Ascending aorta (tissue), 2 donors: ENCODE data around the gene NCOA4. TPM values are rescaled to one million over a fixed set of nuclear protein-coding genes. Genes with fewer than 3 reads are reported as not detected.
"Not testable (repeated sequence)": the region's sequence is repeated elsewhere in the genome, so short reads cannot be mapped to it uniquely, and the experiment has no call there.

Experiments used
- DNase-seq, 2 donors: peaks; one replicate each; pipeline ENCODE4 v3.0.0-alpha.2; 2019; ENCODE audit warnings: low spot score in 2 of 2
- H3K27ac ChIP-seq, 2 donors: fragments of 200-600 bp; sonication (generic); one replicate each; pipeline ENCODE4 v1.5.1; 2016 to 2017; ENCODE audit warnings: mild to moderate bottlenecking in 1 of 2
- H3K27me3 ChIP-seq: fragments of 200-600 bp; sonication (generic); one replicate; pipeline ENCODE4 v1.5.1; 2017
- H3K36me3 ChIP-seq, 2 donors: fragments of 200-600 bp; sonication (generic); one replicate each; pipeline ENCODE4 v1.5.1; 2016
- H3K4me1 ChIP-seq, 2 donors: fragments of 200-600 bp; sonication (generic); one replicate each; pipeline ENCODE4 v1.5.1; 2016 to 2017; ENCODE audit warnings: mild to moderate bottlenecking in 1 of 2
- H3K4me3 ChIP-seq, 2 donors: fragments of 200-600 bp; sonication (generic); one replicate each; pipeline ENCODE4 v1.5.1; 2016 to 2017; ENCODE audit warnings: mild to moderate bottlenecking in 1 of 2
- H3K9me3 ChIP-seq, 2 donors: fragments of 200-600 bp; sonication (generic); one replicate each; pipeline ENCODE4 v1.5.1; 2016
- intact Hi-C: fragments of 100-400 bp; cut with DNase I; formaldehyde crosslinking; loops from one replicate; pipeline ENCODE4 v1.15.1; 2023
- total RNA-seq: library from RNA; depleted of rRNA; stranded (reverse); fragments of >200 nt; gene quantifications from one replicate; pipeline ENCODE4 v1.1.0, GENCODE V29; 2016
- TF ChIP-seq, protein P1 (sequence below), 3 experiments: fragments of 200-600 bp in 2 of 3; fragments of 450-650 bp in 1 of 3; sonication (generic) in 2 of 3; IDR thresholded peaks; one replicate each; pipeline ENCODE4 v1.5.1; 2016 to 2019; ENCODE audit warnings: antibody characterized with exemption in 3 of 3, mild to moderate bottlenecking in 1 of 3, moderate library complexity in 1 of 3

NCOA4 gene
- total RNA-seq, 1 donor from 2014 or later, result 53.9 TPM

DNA sequence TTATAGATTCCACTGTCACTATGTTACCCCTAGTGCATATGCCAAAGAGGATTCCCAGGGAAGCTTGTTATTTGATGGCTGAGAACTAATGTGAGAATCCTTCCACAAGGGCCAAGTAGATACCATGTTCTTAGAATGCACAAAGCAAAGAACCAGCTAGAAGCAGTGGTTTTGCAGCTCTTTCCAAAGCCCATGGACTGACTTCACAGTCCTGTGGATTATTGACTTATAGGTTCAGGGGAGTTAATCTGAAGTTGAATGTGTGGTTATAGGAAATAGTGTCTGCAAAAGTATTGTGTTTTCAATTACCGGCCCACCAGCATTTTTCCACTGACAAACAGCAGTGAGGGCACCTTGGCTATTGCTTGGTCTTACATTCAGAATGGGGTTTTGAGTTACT, 29.9 kb downstream of the NCOA4 start:
- H3K9me3 ChIP-seq, result no peaks in the 10 kb centered on the region
- H3K27me3 ChIP-seq, result no peaks in the 10 kb centered on the region

DNA sequence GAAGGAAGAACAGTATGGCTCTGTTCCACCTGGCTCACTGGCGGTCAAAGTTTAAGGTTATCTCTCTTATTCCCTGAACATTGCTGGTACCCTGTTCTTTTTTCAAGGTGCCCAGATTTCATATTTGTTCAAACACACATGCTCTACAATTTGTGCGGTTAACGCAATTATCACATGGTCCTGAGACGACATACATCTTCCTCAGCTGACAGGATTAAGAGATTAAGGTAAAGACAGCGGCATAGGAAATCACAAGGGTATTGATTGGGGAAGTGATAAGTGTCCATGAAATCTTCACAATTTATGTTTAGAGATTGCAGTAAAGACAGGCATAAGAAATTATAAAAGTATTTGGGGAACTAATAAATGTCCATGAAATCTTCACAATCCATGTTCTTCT, 30.5 kb downstream of the NCOA4 start:
- H3K4me3 ChIP-seq, H3K9me3 ChIP-seq, H3K27ac ChIP-seq, H3K4me1 ChIP-seq, H3K27me3 ChIP-seq, intact Hi-C loops, DNase-seq: not testable (repeated sequence)
- H3K36me3 ChIP-seq, result peaks cover 24 to 55% of the 10 kb centered on the region in 2 donors

More for the DNA sequence above, 29.9 kb downstream of the NCOA4 start:
- H3K36me3 ChIP-seq, result peaks cover 28 to 61% of the 10 kb centered on the region in 2 donors
- intact Hi-C loops, result no loop called here
- TF ChIP-seq, protein P1, sequence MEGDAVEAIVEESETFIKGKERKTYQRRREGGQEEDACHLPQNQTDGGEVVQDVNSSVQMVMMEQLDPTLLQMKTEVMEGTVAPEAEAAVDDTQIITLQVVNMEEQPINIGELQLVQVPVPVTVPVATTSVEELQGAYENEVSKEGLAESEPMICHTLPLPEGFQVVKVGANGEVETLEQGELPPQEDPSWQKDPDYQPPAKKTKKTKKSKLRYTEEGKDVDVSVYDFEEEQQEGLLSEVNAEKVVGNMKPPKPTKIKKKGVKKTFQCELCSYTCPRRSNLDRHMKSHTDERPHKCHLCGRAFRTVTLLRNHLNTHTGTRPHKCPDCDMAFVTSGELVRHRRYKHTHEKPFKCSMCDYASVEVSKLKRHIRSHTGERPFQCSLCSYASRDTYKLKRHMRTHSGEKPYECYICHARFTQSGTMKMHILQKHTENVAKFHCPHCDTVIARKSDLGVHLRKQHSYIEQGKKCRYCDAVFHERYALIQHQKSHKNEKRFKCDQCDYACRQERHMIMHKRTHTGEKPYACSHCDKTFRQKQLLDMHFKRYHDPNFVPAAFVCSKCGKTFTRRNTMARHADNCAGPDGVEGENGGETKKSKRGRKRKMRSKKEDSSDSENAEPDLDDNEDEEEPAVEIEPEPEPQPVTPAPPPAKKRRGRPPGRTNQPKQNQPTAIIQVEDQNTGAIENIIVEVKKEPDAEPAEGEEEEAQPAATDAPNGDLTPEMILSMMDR (IDR thresholded peaks at IDR 0.05), result no peak
- DNase-seq, result no peak
- no peak overlapping the region for H3K4me3 ChIP-seq
- H3K27ac ChIP-seq, result no peak overlapping the region
- no peaks in the 10 kb centered on the region for H3K4me1 ChIP-seq

GRCh38 chr10:45997994-45998763, 32.2 kb downstream of the NCOA4 start:
- Histone ChIP-seq H3K9me3 (no peaks in the 10 kb centered on the region), H3K36me3 (peaks cover 7 to 45% of the 10 kb centered on the region in 2 donors), H3K27ac (no peak overlapping the region), H3K27me3 (no peaks in the 10 kb centered on the region), H3K4me1 (no peaks in the 10 kb centered on the region), H3K4me3 (no peak overlapping the region)
- no peak for DNase-seq
- intact Hi-C loops, result no loop called here
- TF ChIP-seq, protein P1 (IDR thresholded peaks at IDR 0.05), result no peak

DNA sequence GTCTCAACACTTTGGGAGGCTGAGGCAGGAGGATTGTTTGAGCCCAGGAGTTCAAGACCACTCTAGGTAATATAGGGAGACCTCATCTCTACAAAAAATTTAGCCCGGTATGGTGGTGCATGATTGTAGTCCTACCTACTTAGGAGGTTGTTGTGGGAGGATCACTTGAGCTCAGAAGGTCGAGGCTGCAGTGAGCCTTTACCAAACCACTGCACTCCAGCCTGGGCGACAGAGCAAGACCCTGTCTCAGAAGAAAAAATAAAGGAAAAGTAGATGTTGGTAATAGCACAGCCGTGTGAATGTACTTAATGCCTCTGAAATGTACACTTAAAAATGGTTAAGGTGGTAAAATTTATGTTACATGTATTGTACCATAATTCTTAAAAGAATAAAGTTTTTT, 32.9 kb downstream of the NCOA4 start:
- no peak overlapping the region for H3K4me3 ChIP-seq
- no peak for DNase-seq
- intact Hi-C loops, result no loop called here
- no peaks in the 10 kb centered on the region for H3K27me3 ChIP-seq
- TF ChIP-seq, protein P1 (IDR thresholded peaks at IDR 0.05), result no peak
- peaks cover 3 to 39% of the 10 kb centered on the region in 2 donors for H3K36me3 ChIP-seq
- no peak overlapping the region for H3K27ac ChIP-seq
- no peaks in the 10 kb centered on the region for H3K4me1 ChIP-seq
- no peaks in the 10 kb centered on the region for H3K9me3 ChIP-seq

DNA sequence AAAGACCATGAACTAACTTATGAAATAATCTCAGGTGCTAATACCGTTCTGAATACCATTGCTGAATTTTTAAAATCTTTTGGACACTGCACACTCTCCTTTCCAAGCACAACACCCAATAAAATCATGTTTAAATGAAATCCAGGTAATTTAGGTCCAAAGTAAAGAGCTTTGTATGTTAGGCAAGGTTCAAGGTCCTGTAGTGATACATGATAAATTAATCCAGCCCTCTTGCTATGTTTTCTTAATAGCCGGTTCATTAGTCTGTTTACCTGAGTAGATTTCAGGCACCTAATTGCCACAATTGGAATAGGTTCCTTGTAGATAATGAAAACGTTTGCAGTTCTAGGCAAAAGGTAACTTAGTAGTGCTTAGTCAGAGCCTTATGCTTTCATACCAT, 44.8 kb downstream of the NCOA4 start:
- H3K27ac ChIP-seq, H3K4me3 ChIP-seq, DNase-seq, H3K4me1 ChIP-seq, H3K9me3 ChIP-seq, H3K27me3 ChIP-seq, intact Hi-C loops: not testable (repeated sequence)
- H3K36me3 ChIP-seq, result peaks cover 10 to 27% of the 10 kb centered on the region in 2 donors

GRCh38 chr10:45984473-45984872, 46.0 kb downstream of the NCOA4 start:
- intact Hi-C loops, H3K27ac ChIP-seq, H3K4me3 ChIP-seq, H3K27me3 ChIP-seq, H3K9me3 ChIP-seq, H3K4me1 ChIP-seq, DNase-seq: not testable (repeated sequence)
- peaks cover 7 to 23% of the 10 kb centered on the region in 2 donors for H3K36me3 ChIP-seq

GRCh38 chr10:45983538-45984186, 46.8 kb downstream of the NCOA4 start:
- intact Hi-C loops, H3K4me1 ChIP-seq, H3K27me3 ChIP-seq, H3K4me3 ChIP-seq, H3K9me3 ChIP-seq, H3K27ac ChIP-seq, DNase-seq: not testable (repeated sequence)
- peaks cover 7 to 16% of the 10 kb centered on the region in 2 donors for H3K36me3 ChIP-seq
- TF ChIP-seq, protein P1 (IDR thresholded peaks at IDR 0.05), result peak in 1 of 3 experiments; percentile 21

- intact Hi-C loops, DNase-seq, H3K9me3 ChIP-seq, H3K4me3 ChIP-seq, H3K4me1 ChIP-seq, H3K27ac ChIP-seq, H3K27me3 ChIP-seq: not testable (repeated sequence)
- peaks cover 7 to 12% of the 10 kb centered on the region in 2 donors for H3K36me3 ChIP-seq
These were observed 49.1 kb downstream of the NCOA4 start for GRCh38 chr10:45981367-45981766.

DNA sequence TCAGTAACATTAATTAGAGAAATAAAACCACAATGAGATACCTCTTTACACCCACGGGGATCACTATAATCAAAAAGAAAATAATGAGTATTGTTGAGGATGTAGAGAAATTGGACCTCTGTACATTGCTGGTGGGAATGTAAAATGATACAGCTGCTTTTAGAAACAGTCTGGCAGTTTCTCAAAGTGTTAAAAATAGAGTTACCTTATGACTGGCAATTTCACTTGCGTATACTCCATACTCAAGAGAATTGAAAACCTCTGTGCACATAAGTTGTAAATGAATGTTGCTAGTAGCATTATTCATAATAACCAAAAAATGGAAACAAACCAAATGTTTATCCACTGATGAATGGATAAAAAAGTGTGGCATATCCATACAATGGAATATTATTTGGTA, 51.9 kb downstream of the NCOA4 start:
- not testable (repeated sequence) for H3K4me3 ChIP-seq, H3K27me3 ChIP-seq, H3K9me3 ChIP-seq, DNase-seq, H3K27ac ChIP-seq, H3K36me3 ChIP-seq, H3K4me1 ChIP-seq
- intact Hi-C loops, result loop anchor here (10.0 kb wide), 1 partner anchor 46 kb away; no protein-coding TSS in a partner anchor

- not testable (repeated sequence) for H3K4me1 ChIP-seq, H3K4me3 ChIP-seq, H3K27me3 ChIP-seq, H3K27ac ChIP-seq, H3K9me3 ChIP-seq, H3K36me3 ChIP-seq, DNase-seq
- intact Hi-C loops, result loop anchor here (10.0 kb wide), 1 partner anchor 51 kb away; no protein-coding TSS in a partner anchor
These were observed 56.4 kb downstream of the NCOA4 start for GRCh38 chr10:45974041-45974440.
